Heart right ventricle (tissue), 16 donors: ENCODE results near the gene BCORL1. TPM values are rescaled to one million over a fixed set of nuclear protein-coding genes. Genes with fewer than 3 reads are reported as not detected.

Experiments used
- ATAC-seq, 8 donors: fragments of 200-7000 bp; cut with Tn5 transposase; one replicate each; pipeline ENCODE4 v1.9.1; 2020; ENCODE audit warnings: mild to moderate bottlenecking in 8 of 8, moderate library complexity in 8 of 8, moderate number of reproducible peaks in 1 of 8
- DNase-seq, 2 donors: peaks; one replicate each; pipeline ENCODE4 v3.0.0-alpha.2; 2020
- H3K27ac ChIP-seq, 10 donors: fragments of 200-600 bp; sonication (generic) in 2 of 10; one replicate each; pipeline versions ENCODE4 v1.5.0 to v1.8.0; 2020 to 2022; ENCODE audit warnings: mild to moderate bottlenecking in 3 of 10
- H3K27me3 ChIP-seq, 7 donors: fragments of 200-600 bp; one replicate each; pipeline ENCODE4 v1.8.0; 2021 to 2022; ENCODE audit warnings: mild to moderate bottlenecking in 2 of 7
- H3K36me3 ChIP-seq, 9 donors: fragments of 200-600 bp; sonication (generic) in 1 of 9; one replicate each; pipeline versions ENCODE4 v1.5.0 to v1.8.0; 2020 to 2022; ENCODE audit warnings: mild to moderate bottlenecking in 2 of 9
- H3K4me1 ChIP-seq, 9 donors: fragments of 200-600 bp; sonication (generic) in 1 of 9; one replicate each; pipeline versions ENCODE4 v1.5.0 to v1.8.0; 2020 to 2022; ENCODE audit warnings: mild to moderate bottlenecking in 4 of 9
- H3K4me3 ChIP-seq, 10 donors: fragments of 200-600 bp; sonication (generic) in 2 of 10; one replicate each; pipeline versions ENCODE4 v1.5.0 to v1.8.0; 2020 to 2022; ENCODE audit warnings: mild to moderate bottlenecking in 7 of 10, moderate library complexity in 2 of 10
- H3K9me3 ChIP-seq, 11 donors: fragments of 200-600 bp in 10 of 11; sonication (generic) in 2 of 11; one replicate each; pipeline versions ENCODE4 v1.5.0 to v1.8.0; 2013 to 2022; ENCODE audit warnings: mild to moderate bottlenecking in 2 of 11, control low read depth in 1 of 11, moderate library complexity in 1 of 11
- WGBS, 2 donors: extraction: QIAGEN DNeasy Blood & Tissue Kit; methylation state at CpG; one replicate each; pipeline ENCODE4 v1.1.7; 2013; ENCODE audit warnings: inconsistent platforms in 1 of 2; 5-methylcytosine and 5-hydroxymethylcytosine counted together
- intact Hi-C, 10 donors: fragments of 100-400 bp; cut with DNase I; formaldehyde crosslinking; loops; one replicate each; pipeline versions ENCODE4 v1.11.1 to v1.14.2; 2022
- polyA plus RNA-seq, 2 donors: library from polyadenylated mRNA; stranded (reverse); fragments of 200-250 nt; gene quantifications; one replicate each; pipeline ENCODE4 v1.2.3, GENCODE V29; 2013
- total RNA-seq, 10 donors: library from RNA; stranded (reverse); fragmentation: NEBNext Ultra II Directional in 3 of 10; extraction: Animal tissue kit (Norgen Biotek cat#: 25700) in 3 of 10; gene quantifications; one replicate each; pipeline versions ENCODE4 v1.2.1 to v1.2.4, GENCODE V29; 2021 to 2023
- TF ChIP-seq, protein P1 (sequence below), 9 donors: fragments of 200-600 bp; sonication (generic) in 2 of 9; IDR thresholded peaks; one replicate each; pipeline versions ENCODE4 v1.5.0 to v1.8.0; 2021 to 2022; ENCODE audit warnings: antibody characterized with exemption in 9 of 9, mild to moderate bottlenecking in 5 of 9, moderate library complexity in 1 of 9
- donor health status: Arrhythmogenic right ventricular cardiomyopathy.
- donor health status: ischemic (EF 13 %, LVEDD 7.1; RV severe dilation, severe dysfunction).
- donor health status: healthy with polysubstance abuse.
- donor health status: DM: no; HTN: yes; CAD: no.
- donor health status: DM: no; HTN: no; CAD: no.
- donor health status: ischemic (EF 25% LVEDD 6.9; RV normal size, moderate dysfunction).
- donor health status: ischemic (EF 25% LVEDD 5.7; RV mildly dilated, moderate dysfunction).
- donor health status: healthy.
- donor health status: DM: yes; HTN: yes; CAD: no.
- donor health status: Ischemic cardiomyopathy.
- donor health status: ischemic (EF 35%, LVEDD 5.7; RV mildly dilated, moderate dysfunction).
- donor health status: nonischemic (EF 11% LVEDD 7.7; RV severe dilation, severe dysfunction).
- donor health status: DM: yes; HTN: yes; CAD: no.
- donor health status: PGD.
- donor health status: ischemic (EF 29% LVEDD 5.4; RV normal size, mild dysfunction).
- donor health status: nonischemic (EF 23%, LVEDD 6.1; RV moderate dilation, normal function).

Gene BCORL1
- total and polyA plus RNA-seq, 12 donors = 2.1 to 12.8 (median 7.8) TPM

DNA sequence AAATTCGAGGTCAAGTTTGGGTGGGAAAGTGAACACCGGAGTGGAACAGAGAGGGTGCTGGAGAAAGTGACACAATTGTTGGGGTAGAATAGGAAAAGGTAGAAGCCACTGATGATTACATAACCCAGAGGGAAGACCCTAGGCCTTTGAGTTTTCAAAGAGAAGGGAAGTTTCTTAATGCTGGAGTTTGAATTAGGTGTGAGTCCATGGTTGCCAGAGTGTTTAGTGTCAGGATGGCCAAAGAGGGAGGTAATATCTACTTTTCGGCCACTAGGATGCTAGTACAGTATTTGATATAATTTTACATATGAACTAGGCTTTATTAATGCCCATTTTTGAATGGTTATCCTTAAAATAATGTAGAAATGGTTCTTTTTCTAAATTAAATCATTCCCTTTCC, 5.4 kb downstream of the BCORL1 start:
- H3K27ac ChIP-seq = no peak overlapping the region

DNA sequence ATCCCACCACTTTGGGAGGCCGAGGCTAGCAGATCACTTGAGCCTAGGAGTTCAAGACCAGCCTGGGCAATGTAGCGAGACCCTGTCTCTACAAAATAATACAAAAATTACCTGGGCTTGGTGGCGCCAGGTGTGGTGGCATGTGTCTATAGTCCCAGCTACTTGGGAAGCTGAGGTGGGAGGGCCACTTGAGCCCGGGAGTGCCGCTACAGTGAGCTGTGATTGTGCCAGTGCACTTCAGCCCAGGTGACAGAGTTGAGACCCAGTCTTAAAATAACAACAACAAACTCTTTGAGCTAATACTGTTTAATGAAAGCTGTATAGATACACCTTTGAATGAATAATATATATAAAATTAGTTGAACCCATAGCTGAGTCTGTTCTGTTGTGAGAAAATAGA, 9.7 kb downstream of the BCORL1 start:
- intact Hi-C loops = no loop called here
- 91 to 92% methylated on average over 5 of the region's 5 CpGs for WGBS, 2 donors
- Histone ChIP-seq H3K4me3 (no peak overlapping the region), H3K27ac (no peak overlapping the region), H3K4me1 (peaks cover 0 to 18% (median 0%) of the 10 kb centered on the region in 9 donors), H3K9me3 (no peaks in the 10 kb centered on the region), H3K27me3 (no peaks in the 10 kb centered on the region), H3K36me3 (no peaks in the 10 kb centered on the region)
- DNase-seq = no peak
- TF ChIP-seq, protein P1, sequence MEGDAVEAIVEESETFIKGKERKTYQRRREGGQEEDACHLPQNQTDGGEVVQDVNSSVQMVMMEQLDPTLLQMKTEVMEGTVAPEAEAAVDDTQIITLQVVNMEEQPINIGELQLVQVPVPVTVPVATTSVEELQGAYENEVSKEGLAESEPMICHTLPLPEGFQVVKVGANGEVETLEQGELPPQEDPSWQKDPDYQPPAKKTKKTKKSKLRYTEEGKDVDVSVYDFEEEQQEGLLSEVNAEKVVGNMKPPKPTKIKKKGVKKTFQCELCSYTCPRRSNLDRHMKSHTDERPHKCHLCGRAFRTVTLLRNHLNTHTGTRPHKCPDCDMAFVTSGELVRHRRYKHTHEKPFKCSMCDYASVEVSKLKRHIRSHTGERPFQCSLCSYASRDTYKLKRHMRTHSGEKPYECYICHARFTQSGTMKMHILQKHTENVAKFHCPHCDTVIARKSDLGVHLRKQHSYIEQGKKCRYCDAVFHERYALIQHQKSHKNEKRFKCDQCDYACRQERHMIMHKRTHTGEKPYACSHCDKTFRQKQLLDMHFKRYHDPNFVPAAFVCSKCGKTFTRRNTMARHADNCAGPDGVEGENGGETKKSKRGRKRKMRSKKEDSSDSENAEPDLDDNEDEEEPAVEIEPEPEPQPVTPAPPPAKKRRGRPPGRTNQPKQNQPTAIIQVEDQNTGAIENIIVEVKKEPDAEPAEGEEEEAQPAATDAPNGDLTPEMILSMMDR (IDR thresholded peaks at IDR 0.05) = no peak
- ATAC-seq = no peak

More for the DNA sequence above, 5.4 kb downstream of the BCORL1 start:
- H3K27me3 ChIP-seq = no peaks in the 10 kb centered on the region
- TF ChIP-seq, protein P1 (IDR thresholded peaks at IDR 0.05) = no peak
- no peaks in the 10 kb centered on the region for H3K9me3 ChIP-seq
- no peak overlapping the region for H3K4me3 ChIP-seq
- ATAC-seq (no peak), DNase-seq (no peak)
- intact Hi-C loops = loop anchor here in 1 of 10 donors (10.0 kb wide), 1 partner anchor 63 kb away; no protein-coding TSS in a partner anchor
- peaks cover 0 to 8% (median 0%) of the 10 kb centered on the region in 9 donors for H3K4me1 ChIP-seq
- WGBS, 2 donors = 71 to 73% methylated on average over 3 of the region's 3 CpGs
- no peaks in the 10 kb centered on the region for H3K36me3 ChIP-seq

DNA sequence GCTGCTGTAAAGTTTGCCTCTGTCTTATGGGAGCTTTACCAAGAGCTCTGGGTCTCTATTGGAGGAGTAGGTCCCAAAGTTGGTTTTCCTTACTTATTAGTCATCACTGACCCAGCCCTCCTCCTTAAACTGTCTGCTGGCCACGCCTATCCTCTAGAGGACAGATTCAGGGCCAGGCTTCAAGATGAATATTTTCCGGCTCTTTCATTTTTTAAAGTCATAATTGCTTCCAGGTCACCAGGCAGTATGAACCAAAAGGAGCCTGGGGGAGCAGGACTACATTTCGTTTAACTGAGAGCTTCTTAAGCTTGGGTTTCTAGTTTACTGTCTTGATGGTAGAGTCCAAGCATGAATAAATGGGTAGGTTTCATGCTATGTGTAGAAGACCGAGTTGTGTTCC, 13.7 kb downstream of the BCORL1 start:
- intact Hi-C loops = no loop called here
- H3K27me3 ChIP-seq = no peaks in the 10 kb centered on the region

GRCh38 chrX:129997086-129997485, 14.7 kb downstream of the BCORL1 start:
- Histone ChIP-seq H3K4me1 (peaks cover 0 to 18% (median 0%) of the 10 kb centered on the region in 9 donors), H3K36me3 (no peaks in the 10 kb centered on the region), H3K27me3 (no peaks in the 10 kb centered on the region), H3K9me3 (no peaks in the 10 kb centered on the region), H3K27ac (peak overlapping the region in 1 of 10 donors; percentile 46), H3K4me3 (no peak overlapping the region)
- 90 to 95% methylated on average over 5 of the region's 5 CpGs for WGBS, 2 donors
- intact Hi-C loops = no loop called here
- ATAC-seq = no peak
- TF ChIP-seq, protein P1 (IDR thresholded peaks at IDR 0.05) = no peak
- DNase-seq = no peak

More for the DNA sequence above, 13.7 kb downstream of the BCORL1 start:
- 71 to 73% methylated on average over 4 of the region's 4 CpGs for WGBS, 2 donors
- H3K36me3 ChIP-seq = no peaks in the 10 kb centered on the region
- TF ChIP-seq, protein P1 (IDR thresholded peaks at IDR 0.05) = no peak
- DNase-seq (peak in 1 of 2 donors; percentile 8), ATAC-seq (peak in 7 of 8 donors; percentile 37 to 90 (median 53))
- H3K27ac ChIP-seq = peak overlapping the region in 1 of 10 donors; percentile 46
- H3K4me1 ChIP-seq = peaks cover 0 to 18% (median 0%) of the 10 kb centered on the region in 9 donors
- no peak overlapping the region for H3K4me3 ChIP-seq
- H3K9me3 ChIP-seq = no peaks in the 10 kb centered on the region
